ENCODE results near the gene MRPS34.
"Not testable (repeated sequence)": the region's sequence is repeated elsewhere in the genome, so short reads cannot be mapped to it uniquely, and the experiment has no call there.

The MRPS34 gene

GRCh38 chr16:1749152-1750117 lies 23.5 kb downstream of the MRPS34 start:
- no peak for DNase-seq (ENCODE audit: low spot score)

- no peak for DNase-seq (ENCODE audit: low spot score)
Measured at GRCh38 chr16:1747934-1748333, 25.0 kb downstream of the MRPS34 start.

- DNase-seq (ENCODE audit: low spot score): no peak
Measured at GRCh38 chr16:1746693-1747195, 26.2 kb downstream of the MRPS34 start.

- no peak for DNase-seq (ENCODE audit: low spot score)
Measured at GRCh38 chr16:1745900-1746692, 26.8 kb downstream of the MRPS34 start.

- peak; percentile 72 for DNase-seq (ENCODE audit: low spot score)
Measured at GRCh38 chr16:1745181-1745899, 27.6 kb downstream of the MRPS34 start.

- DNase-seq (ENCODE audit: low spot score): no peak
Measured at GRCh38 chr16:1744338-1744840, 28.5 kb downstream of the MRPS34 start.

GRCh38 chr16:1743376-1744337 lies 29.3 kb downstream of the MRPS34 start:
- DNase-seq (ENCODE audit: low spot score): no peak

GRCh38 chr16:1741553-1742165 lies 31.3 kb downstream of the MRPS34 start:
- DNase-seq (ENCODE audit: low spot score): no peak

GRCh38 chr16:1740781-1741490 lies 32.0 kb downstream of the MRPS34 start:
- no peak for DNase-seq (ENCODE audit: low spot score)

- DNase-seq (ENCODE audit: low spot score): no peak
Measured at GRCh38 chr16:1740234-1740633, 32.7 kb downstream of the MRPS34 start.

GRCh38 chr16:1734816-1735215 lies 38.1 kb downstream of the MRPS34 start:
- no peak for DNase-seq (ENCODE audit: low spot score)

- DNase-seq (ENCODE audit: low spot score): no peak
Measured at GRCh38 chr16:1734123-1734522, 38.8 kb downstream of the MRPS34 start.

- DNase-seq (ENCODE audit: low spot score): not testable (repeated sequence)
Measured at GRCh38 chr16:1732551-1732987, 40.4 kb downstream of the MRPS34 start.

GRCh38 chr16:1732071-1732470 lies 40.9 kb downstream of the MRPS34 start:
- DNase-seq (ENCODE audit: low spot score): no peak

GRCh38 chr16:1731603-1732002 lies 41.3 kb downstream of the MRPS34 start:
- no peak for DNase-seq (ENCODE audit: low spot score)

- no peak for DNase-seq (ENCODE audit: low spot score)
Measured at GRCh38 chr16:1731073-1731472, 41.9 kb downstream of the MRPS34 start.

GRCh38 chr16:1729445-1729844 lies 43.5 kb downstream of the MRPS34 start:
- no peak for DNase-seq (ENCODE audit: low spot score)

GRCh38 chr16:1729026-1729425 lies 43.9 kb downstream of the MRPS34 start:
- DNase-seq (ENCODE audit: low spot score): no peak
